Lower leg skin (tissue), 4 donors: ENCODE measurements around the gene NT5DC3. TPM values are rescaled to one million over a fixed set of nuclear protein-coding genes. Genes with fewer than 3 reads are reported as not detected.

ENCODE experiments used
- DNase-seq, 2 donors: peaks; one replicate each; pipeline ENCODE4 v3.0.0-alpha.2; 2019; ENCODE audit warnings: low spot score in 2 of 2
- H3K4me3 ChIP-seq: fragments of 200-600 bp; sonication (generic); 2 replicates; pipeline ENCODE4 v1.5.1; 2017; ENCODE audit warnings: mild to moderate bottlenecking, low read depth; ENCODE audit not compliant: poor library complexity, severe bottlenecking
- CTCF ChIP-seq, 3 donors: fragments of 450-650 bp; IDR thresholded peaks; one replicate each; pipeline ENCODE4 v1.5.1; 2016; ENCODE audit warnings: antibody characterized with exemption in 3 of 3, mild to moderate bottlenecking in 3 of 3, moderate library complexity in 2 of 3
- POLR2A ChIP-seq, 2 donors: fragments of 450-650 bp; IDR thresholded peaks; one replicate each; pipeline ENCODE4 v1.6.1; 2016 to 2017; ENCODE audit warnings: antibody characterized with exemption in 2 of 2, mild to moderate bottlenecking in 1 of 2, moderate library complexity in 1 of 2
- WGBS, 2 donors: methylation state at CpG; one replicate each; pipeline ENCODE4 v1.1.5; 2018; 5-methylcytosine and 5-hydroxymethylcytosine counted together
- intact Hi-C: fragments of 100-400 bp; cut with DNase I; formaldehyde crosslinking; loops from one replicate; pipeline ENCODE4 v1.15.0; 2023; ENCODE audit warnings: low total_unique reads
- total RNA-seq, 4 donors: library from RNA; depleted of rRNA; stranded (reverse); fragments of >200 nt; gene quantifications; one replicate each; pipeline ENCODE4 v1.1.0, GENCODE V29; 2016

The NT5DC3 gene
- total RNA-seq, 4 donors from 2014 or later, result 2.9 to 4.2 (median 3.5) TPM

- DNase-seq, result no peak
- TF ChIP-seq POLR2A (IDR thresholded peaks at IDR 0.05), result no peak
- TF ChIP-seq CTCF (IDR thresholded peaks at IDR 0.05), result no peak
- no peak overlapping the region for H3K4me3 ChIP-seq
- intact Hi-C loops, result no loop called here
Observed at GRCh38 chr12:103823871-103824270, 17.2 kb downstream of the NT5DC3 start.

- no peak overlapping the region for H3K4me3 ChIP-seq
- intact Hi-C loops, result no loop called here
- TF ChIP-seq CTCF (IDR thresholded peaks at IDR 0.05), result no peak
- no peak for TF ChIP-seq POLR2A (IDR thresholded peaks at IDR 0.05)
- DNase-seq, result no peak
- WGBS, 2 donors, result 52 to 100% methylated on average over 1 of the region's 1 CpG
Observed at GRCh38 chr12:103821773-103822172, 19.3 kb downstream of the NT5DC3 start.

GRCh38 chr12:103820881-103821489 is 20.0 kb downstream of the NT5DC3 start:
- no peak for DNase-seq
- intact Hi-C loops, result no loop called here
- no peak overlapping the region for H3K4me3 ChIP-seq
- WGBS, 2 donors, result 88 to 92% methylated on average over 3 of the region's 3 CpGs
- TF ChIP-seq POLR2A (IDR thresholded peaks at IDR 0.05) (no peak), CTCF (IDR thresholded peaks at IDR 0.05) (no peak)

GRCh38 chr12:103820361-103820760 is 20.7 kb downstream of the NT5DC3 start:
- no peak overlapping the region for H3K4me3 ChIP-seq
- DNase-seq, result no peak
- no peak for TF ChIP-seq CTCF (IDR thresholded peaks at IDR 0.05)
- TF ChIP-seq POLR2A (IDR thresholded peaks at IDR 0.05), result no peak
- intact Hi-C loops, result no loop called here

GRCh38 chr12:103819892-103820291 is 21.1 kb downstream of the NT5DC3 start:
- no peak for TF ChIP-seq POLR2A (IDR thresholded peaks at IDR 0.05)
- no peak for TF ChIP-seq CTCF (IDR thresholded peaks at IDR 0.05)
- intact Hi-C loops, result no loop called here

GRCh38 chr12:103819312-103819711 is 21.7 kb downstream of the NT5DC3 start:
- no peak for DNase-seq
- intact Hi-C loops, result no loop called here
- TF ChIP-seq CTCF (IDR thresholded peaks at IDR 0.05) (no peak), POLR2A (IDR thresholded peaks at IDR 0.05) (no peak)
- WGBS, 2 donors, result 88 to 89% methylated on average over 2 of the region's 2 CpGs
- no peak overlapping the region for H3K4me3 ChIP-seq

More at GRCh38 chr12:103819892-103820291, 21.1 kb downstream of the NT5DC3 start:
- WGBS, 2 donors, result 93 to 97% methylated on average over 2 of the region's 2 CpGs
- no peak for DNase-seq
- H3K4me3 ChIP-seq, result no peak overlapping the region
